Natural killer cell (primary cell): Measurements from ENCODE around the gene PPP6R1. TPM values are rescaled to one million over a fixed set of nuclear protein-coding genes. Genes with fewer than 3 reads are reported as not detected.
"Not testable (repeated sequence)": the region's sequence is repeated elsewhere in the genome, so short reads cannot be mapped to it uniquely, and the experiment has no call there.

ENCODE experiments used
- ATAC-seq, 3 donors: fragments of 150-1000 bp in 2 of 3; fragments of 200-7000 bp in 1 of 3; cut with Tn5 transposase; 1 replicate in 1 of 3; 2 replicates in 2 of 3; pipeline ENCODE4 v1.10.0; 2021; ENCODE audit warnings: mild to moderate bottlenecking in 2 of 3, moderate library complexity in 2 of 3
- DNase-seq, 2 donors: peaks; one replicate each; pipeline versions ENCODE4 v3.0.0 to v3.0.0-alpha.2; 2013 to 2021; ENCODE audit warnings: mixed read lengths in 1 of 2
- H3K27ac ChIP-seq: one replicate; pipeline ENCODE4 v1.5.1; 2013; ENCODE audit warnings: mild to moderate bottlenecking, low read length
- H3K27me3 ChIP-seq: one replicate; pipeline ENCODE4 v1.6.1; 2013; ENCODE audit warnings: low read length; ENCODE audit not compliant: control insufficient read depth, insufficient read depth
- H3K36me3 ChIP-seq: one replicate; pipeline ENCODE4 v1.6.1; 2013; ENCODE audit warnings: low read length; ENCODE audit not compliant: control insufficient read depth, insufficient read depth
- H3K4me1 ChIP-seq: one replicate; pipeline ENCODE4 v1.6.1; 2013; ENCODE audit warnings: low read length; ENCODE audit not compliant: control insufficient read depth, insufficient read depth
- H3K4me3 ChIP-seq: one replicate; pipeline ENCODE4 v1.5.1; 2013; ENCODE audit warnings: low read length
- H3K9me3 ChIP-seq: one replicate; pipeline ENCODE4 v1.6.1; 2013; ENCODE audit warnings: low read length; ENCODE audit not compliant: control insufficient read depth, insufficient read depth
- H3K27ac Mint-ChIP-seq, 2 donors: one replicate each; pipeline ENCODE4 v1.8.0; 2022; ENCODE audit warnings: mild to moderate bottlenecking in 2 of 2, mixed read lengths in 2 of 2, moderate library complexity in 1 of 2
- H3K27me3 Mint-ChIP-seq, 2 donors: one replicate each; pipeline ENCODE4 v1.8.0; 2022; ENCODE audit warnings: low read depth in 2 of 2, mixed read lengths in 2 of 2
- H3K36me3 Mint-ChIP-seq: one replicate; pipeline ENCODE4 v1.8.0; 2022; ENCODE audit warnings: mixed read lengths
- H3K4me1 Mint-ChIP-seq, 2 donors: one replicate each; pipeline ENCODE4 v1.8.0; 2022; ENCODE audit warnings: mixed read lengths in 2 of 2
- H3K4me3 Mint-ChIP-seq: one replicate; pipeline ENCODE4 v1.8.0; 2022; ENCODE audit warnings: mild to moderate bottlenecking, moderate library complexity, mixed read lengths
- H3K9me3 Mint-ChIP-seq, 2 donors: one replicate each; pipeline ENCODE4 v1.8.0; 2022; ENCODE audit warnings: mixed read lengths in 2 of 2
- CTCF ChIP-seq: fragments of 200-600 bp; IDR thresholded peaks from one replicate; pipeline ENCODE4 v1.8.0; 2022; ENCODE audit warnings: antibody characterized with exemption
- WGBS: methylation state at CpG from one replicate; pipeline ENCODE4 v1.1.7; 2013; ENCODE audit warnings: missing lambda C conversion rate; ENCODE audit not compliant: insufficient coverage; 5-methylcytosine and 5-hydroxymethylcytosine counted together
- intact Hi-C: fragments of 100-400 bp; cut with micrococcal nuclease; formaldehyde crosslinking; loops from one replicate; pipeline ENCODE4 v1.14.2; 2022
- total RNA-seq, 4 donors: library from RNA; stranded (reverse); fragments of 120-200 nt in 1 of 4; gene quantifications; one replicate each; pipeline versions ENCODE4 v1.2.3 to v1.2.4, GENCODE V29; 2013 to 2022

PPP6R1 gene
- total RNA-seq, 3 donors from 2014 or later (not counting 1 experiment from before 2014, with no cell fraction given) = 252 to 275 (median 260) TPM

DNA sequence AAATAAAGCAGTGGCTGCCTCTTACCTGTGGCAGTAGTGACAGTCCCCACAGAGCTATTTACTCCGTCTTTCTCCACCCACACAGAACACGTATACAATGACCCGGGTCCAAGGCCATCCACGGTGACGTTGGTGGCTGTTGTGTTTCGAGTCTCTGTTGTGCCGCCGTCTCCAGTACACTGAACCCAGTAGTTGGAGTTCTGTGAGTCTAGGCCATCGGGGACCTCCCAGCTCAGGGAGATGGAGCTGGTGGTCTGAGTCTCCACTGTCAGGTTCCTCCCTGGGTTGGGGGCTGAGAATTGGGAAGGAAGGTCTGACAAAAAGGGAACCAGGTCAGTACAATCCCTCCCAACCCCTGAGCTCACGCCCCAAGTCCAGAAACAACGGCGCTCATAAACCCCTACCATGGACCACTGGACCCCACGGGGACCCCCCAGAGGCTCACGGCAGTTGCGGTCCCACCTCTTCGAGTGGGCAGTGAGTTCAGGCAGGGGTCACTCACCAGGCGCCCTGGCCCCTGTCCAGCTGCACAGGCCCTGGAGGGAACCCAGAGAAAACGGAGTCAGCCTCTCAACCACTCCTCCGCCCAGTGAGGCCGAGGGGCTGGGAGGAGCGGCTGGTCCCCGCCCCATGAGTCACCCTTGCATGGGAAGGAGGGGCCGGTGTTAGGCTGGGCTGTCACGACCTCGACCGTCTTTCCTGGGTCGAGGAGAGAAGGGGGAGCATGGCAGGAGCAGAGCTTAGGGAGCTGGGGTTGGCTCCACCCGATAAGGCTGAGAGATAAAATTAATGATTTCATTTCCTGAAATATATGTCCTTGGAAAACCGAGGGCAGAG is 51.9 kb downstream of the PPP6R1 start:
- H3K27me3 ChIP-seq = no peaks in the 10 kb centered on the region
- H3K9me3 ChIP-seq = no peaks in the 10 kb centered on the region
- Mint-ChIP-seq H3K27me3 (peaks cover 18% of the 10 kb centered on the region in 2 donors), H3K4me1 (peaks cover 6 to 17% of the 10 kb centered on the region in 2 donors), H3K36me3 (no peaks in the 10 kb centered on the region), H3K9me3 (no peaks in the 10 kb centered on the region), H3K27ac (peak overlapping the region; percentile 74 to 81), H3K4me3 (peak overlapping the region; percentile 13)
- no peaks in the 10 kb centered on the region for H3K36me3 ChIP-seq
- no peak for TF ChIP-seq CTCF
- peak; percentile 51 to 98 (median 95) for ATAC-seq
- WGBS = 46% methylated on average over 29 of the region's 29 CpGs
- DNase-seq = peak; percentile 23 to 49
- no peak overlapping the region for H3K4me3 ChIP-seq
- peaks cover 7% of the 10 kb centered on the region for H3K4me1 ChIP-seq
- no peak overlapping the region for H3K27ac ChIP-seq
- intact Hi-C loops = no loop called here

- DNase-seq (peak in 1 of 2 donors; percentile 36), ATAC-seq (peak in 2 of 3 donors; percentile 38 to 46)
- H3K27ac ChIP-seq, H3K27me3 ChIP-seq, intact Hi-C loops, H3K36me3 Mint-ChIP-seq, H3K4me3 Mint-ChIP-seq, H3K36me3 ChIP-seq, H3K27ac Mint-ChIP-seq, H3K9me3 ChIP-seq, H3K9me3 Mint-ChIP-seq, H3K4me3 ChIP-seq, H3K4me1 ChIP-seq, H3K4me1 Mint-ChIP-seq: not testable (repeated sequence)
- H3K27me3 Mint-ChIP-seq = peaks cover 16 to 24% of the 10 kb centered on the region in 2 donors
- 64% methylated on average over 10 of the region's 10 CpGs for WGBS
Observed at GRCh38 chr19:55202199-55202598, 56.6 kb downstream of the PPP6R1 start.

- Mint-ChIP-seq H3K4me1 (no peaks in the 10 kb centered on the region), H3K27me3 (peaks cover 3 to 22% of the 10 kb centered on the region in 2 donors), H3K36me3 (no peaks in the 10 kb centered on the region), H3K9me3 (no peaks in the 10 kb centered on the region), H3K4me3 (no peak overlapping the region), H3K27ac (no peak overlapping the region)
- Histone ChIP-seq H3K4me3 (no peak overlapping the region), H3K27ac (no peak overlapping the region), H3K27me3 (no peaks in the 10 kb centered on the region), H3K4me1 (no peaks in the 10 kb centered on the region), H3K36me3 (no peaks in the 10 kb centered on the region), H3K9me3 (no peaks in the 10 kb centered on the region)
- WGBS = 76% methylated on average over 5 of the region's 5 CpGs
- intact Hi-C loops = no loop called here
- ATAC-seq (no peak), DNase-seq (no peak)
- TF ChIP-seq CTCF = no peak
Observed at GRCh38 chr19:55199620-55200204, 59.1 kb downstream of the PPP6R1 start.

DNA sequence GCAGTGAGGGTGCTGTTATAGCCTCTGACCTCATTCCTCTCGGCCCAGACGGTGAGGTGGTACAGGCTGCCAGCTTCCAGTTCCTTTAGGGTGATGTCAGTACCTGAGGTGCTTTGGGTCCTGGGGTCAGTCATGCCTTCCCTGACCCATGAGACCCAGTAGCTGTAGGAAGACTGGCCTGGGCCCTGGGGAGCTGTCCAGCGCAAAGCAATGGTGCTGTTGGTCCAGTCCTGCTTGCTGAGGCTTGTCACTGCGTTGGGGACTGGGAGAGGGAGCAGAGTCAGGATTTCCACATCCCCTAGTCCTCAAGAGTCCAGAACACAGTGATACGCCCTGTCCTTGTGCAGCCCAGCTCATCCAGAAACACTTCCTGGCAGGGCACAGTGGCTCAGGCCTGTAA is 60.2 kb downstream of the PPP6R1 start:
- no peak for ATAC-seq
- no peaks in the 10 kb centered on the region for H3K4me1 ChIP-seq
- no peak overlapping the region for H3K27ac Mint-ChIP-seq
- peaks cover 0 to 19% of the 10 kb centered on the region in 2 donors for H3K27me3 Mint-ChIP-seq
- H3K9me3 ChIP-seq = no peaks in the 10 kb centered on the region
- no peak overlapping the region for H3K27ac ChIP-seq
- no peak overlapping the region for H3K4me3 ChIP-seq
- no peak overlapping the region for H3K4me3 Mint-ChIP-seq
- H3K27me3 ChIP-seq = no peaks in the 10 kb centered on the region
- DNase-seq = no peak
- no peak for TF ChIP-seq CTCF
- intact Hi-C loops = no loop called here
- no peaks in the 10 kb centered on the region for H3K9me3 Mint-ChIP-seq
- H3K36me3 Mint-ChIP-seq = no peaks in the 10 kb centered on the region
- H3K4me1 Mint-ChIP-seq = no peaks in the 10 kb centered on the region
- WGBS = 62% methylated on average over 5 of the region's 5 CpGs
- no peaks in the 10 kb centered on the region for H3K36me3 ChIP-seq
